NCI-H748 (cell line): ENCODE results near the gene PRKRA.
"Not testable (repeated sequence)": the region's sequence is repeated elsewhere in the genome, so short reads cannot be mapped to it uniquely, and the experiment has no call there.

Source experiments
- DNase-seq: peaks from one replicate; lab custom pipeline; 2025; ENCODE audit not compliant: unreplicated experiment; lab: John Stamatoyannopoulos, UW

PRKRA gene

DNA sequence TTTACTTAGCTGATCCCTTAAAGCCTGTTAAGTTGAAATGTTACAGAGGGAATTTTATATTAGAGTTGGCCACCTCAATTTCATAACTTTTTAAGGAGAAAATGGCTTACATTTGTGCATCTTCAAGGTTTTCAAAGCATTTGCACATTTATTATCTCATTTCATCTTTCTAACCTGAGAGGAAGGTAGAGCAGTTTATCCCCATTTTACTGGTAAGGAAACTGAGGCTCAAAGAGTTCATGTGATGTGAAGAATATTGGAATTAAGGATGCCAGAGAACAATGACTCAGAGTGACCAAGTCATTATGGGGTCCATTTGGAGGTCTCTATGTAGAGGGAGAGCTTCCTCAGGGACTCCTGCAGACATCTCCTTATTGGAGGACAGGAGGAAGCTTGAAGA lies 35.0 kb downstream of the PRKRA start:
- DNase-seq, result no peak

DNA sequence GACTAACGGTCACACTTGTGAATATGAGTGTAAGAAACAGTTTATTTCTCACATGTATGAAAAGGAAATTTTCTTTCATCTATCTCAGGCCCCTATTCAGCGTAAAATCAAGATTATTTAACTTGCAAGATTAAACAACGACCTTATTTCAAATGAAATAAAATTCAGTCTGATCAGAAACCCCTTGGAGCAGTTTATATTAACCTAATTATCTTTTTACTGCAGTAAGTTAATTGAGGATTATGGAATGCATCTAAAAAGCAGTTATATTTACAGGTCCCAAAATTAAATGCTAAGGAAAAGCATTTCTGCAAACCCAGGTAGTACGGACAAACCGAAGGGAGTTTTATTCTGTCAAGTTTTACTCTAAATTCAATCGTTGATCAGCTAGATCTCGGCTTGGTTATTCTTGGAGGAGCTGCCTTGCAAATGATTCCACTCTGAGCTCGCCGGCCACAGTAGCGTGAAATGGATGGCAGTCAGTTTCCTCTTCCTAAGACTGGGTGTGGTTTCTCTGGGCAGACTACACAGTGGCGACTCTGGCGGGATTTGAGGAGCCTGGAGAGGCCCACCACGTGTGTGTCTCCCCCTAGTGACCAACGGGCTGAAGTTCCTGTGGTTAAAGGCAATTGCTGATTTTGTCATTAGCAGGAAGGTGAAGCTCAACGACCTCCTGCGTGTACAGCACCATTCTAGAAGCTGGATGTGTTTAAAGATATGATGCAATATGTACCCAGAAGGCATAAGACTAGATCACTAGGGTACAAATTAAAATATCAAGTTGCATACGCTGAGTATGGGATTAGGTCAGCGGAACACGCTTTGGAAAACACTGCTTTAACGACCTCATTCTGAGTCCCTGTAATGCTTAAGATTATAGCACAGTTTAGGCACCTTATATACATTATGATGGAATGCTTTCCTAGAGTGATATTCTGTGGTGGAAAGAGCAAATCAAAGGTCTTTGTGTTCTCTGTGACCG lies 36.4 kb downstream of the PRKRA start:
- DNase-seq, result peak; percentile 97

DNA sequence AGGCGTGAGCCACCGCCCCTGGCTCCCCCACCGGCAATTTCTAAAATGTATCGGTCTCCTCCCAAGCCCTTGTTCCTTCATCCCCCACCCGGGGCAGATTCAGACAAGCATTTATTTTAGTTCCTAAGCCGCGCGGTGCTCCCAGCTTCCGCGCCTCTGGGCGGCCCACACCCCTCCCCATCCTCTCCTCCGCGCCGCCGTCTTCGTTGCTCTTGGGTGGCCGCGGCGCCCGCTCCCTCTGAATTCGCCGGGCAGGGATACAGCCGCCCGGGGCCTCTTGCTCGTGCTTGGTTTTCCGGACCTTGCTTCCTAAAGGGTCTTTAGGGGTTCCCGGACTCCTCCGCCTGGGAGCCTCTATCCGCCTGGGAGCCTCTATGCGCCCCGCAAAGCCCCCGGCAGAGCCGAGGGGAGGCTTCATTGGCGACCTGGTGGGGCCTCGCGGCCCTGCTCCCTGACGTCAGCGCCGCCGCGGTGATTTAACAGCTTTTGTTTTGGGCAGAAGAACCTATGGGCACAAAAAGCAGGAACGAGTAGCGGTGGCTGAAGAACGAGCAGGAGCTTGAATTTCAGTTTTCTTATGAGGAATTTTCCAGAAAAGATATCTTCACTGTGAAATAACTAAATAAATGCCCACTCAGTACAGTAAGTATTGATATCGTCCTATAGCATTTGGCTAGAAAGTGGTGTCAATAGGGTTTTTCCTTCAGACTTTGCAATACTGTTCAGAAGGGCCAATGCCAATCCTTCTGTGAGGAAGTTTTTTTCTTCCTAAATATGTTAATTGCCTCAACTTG lies 37.3 kb downstream of the PRKRA start:
- DNase-seq, result peak; percentile 86

DNA sequence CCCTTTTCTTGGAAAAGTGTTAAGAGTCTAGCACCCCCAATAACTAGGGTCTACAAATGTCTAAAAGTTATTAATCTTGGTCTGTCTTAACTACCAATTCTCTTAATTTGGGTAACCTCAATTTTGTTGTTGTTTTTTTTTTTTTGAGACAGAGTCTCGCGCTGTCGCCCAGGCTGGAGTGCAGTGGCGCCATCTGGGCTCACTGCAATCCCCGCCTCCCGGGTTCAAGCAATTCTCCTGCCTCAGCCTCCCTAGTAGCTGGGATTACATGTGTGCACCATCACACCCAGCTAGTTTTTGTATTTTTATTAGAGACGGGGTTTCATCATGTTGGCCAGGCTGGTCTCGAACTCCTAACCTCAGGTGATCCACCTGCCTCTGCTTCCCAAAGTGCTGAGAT lies 38.5 kb downstream of the PRKRA start:
- DNase-seq, result not testable (repeated sequence)

DNA sequence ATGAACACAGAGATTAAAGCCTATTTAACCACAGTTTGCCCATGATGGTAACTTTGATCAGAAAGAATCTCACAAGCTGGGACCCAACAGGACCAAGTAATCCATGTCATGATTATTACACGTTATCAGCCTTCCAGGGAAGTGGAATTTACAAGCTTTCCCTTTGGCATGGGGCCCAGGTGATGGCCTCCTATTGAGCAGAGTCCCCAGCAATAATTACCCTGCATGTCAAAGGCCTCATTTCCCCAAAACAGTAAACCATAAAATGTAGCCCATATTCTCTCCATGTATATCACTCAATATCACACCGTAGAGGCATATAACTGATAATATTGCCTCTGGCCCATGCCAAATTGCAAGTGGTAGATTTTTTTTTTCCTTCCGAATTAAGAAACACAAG lies 38.9 kb downstream of the PRKRA start:
- DNase-seq, result peak; percentile 34

DNA sequence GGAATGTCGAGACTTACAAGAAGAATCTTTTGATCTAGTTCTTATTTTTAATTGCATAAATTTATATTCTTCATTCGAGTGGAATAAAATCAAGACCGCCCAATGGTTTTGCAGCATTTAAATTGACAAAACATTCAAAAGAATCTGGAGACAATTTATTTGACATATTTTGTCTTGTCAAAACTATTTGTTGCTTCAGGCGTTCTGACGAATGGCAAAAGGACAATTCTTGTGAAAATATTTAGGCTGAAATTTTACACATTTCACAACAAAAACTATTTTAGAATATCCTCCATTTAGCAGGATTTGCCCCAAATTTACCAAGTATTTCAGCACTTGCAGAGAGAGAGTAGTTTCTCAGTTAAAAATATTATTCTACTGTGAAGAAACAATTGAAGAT lies 41.7 kb downstream of the PRKRA start:
- no peak for DNase-seq

DNA sequence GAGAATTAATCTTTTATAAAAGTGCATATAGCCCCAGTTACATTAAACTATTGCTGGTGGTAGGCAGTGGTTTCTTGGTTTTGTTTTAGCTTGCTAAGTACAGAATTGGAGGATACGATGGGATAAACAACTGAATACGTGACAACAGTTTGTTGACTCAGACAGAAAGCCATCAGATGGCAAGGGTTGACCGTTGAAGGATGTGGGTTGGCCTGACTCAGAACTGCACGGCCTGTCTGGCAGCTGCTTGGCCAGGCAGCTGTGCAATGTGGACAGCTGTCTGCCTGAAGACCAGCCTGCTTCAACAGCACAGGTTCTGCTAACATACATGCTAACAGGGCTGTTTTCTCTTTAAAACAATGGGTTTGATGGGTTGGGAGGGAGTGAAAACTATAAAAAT lies 46.6 kb downstream of the PRKRA start:
- peak; percentile 67 for DNase-seq

DNA sequence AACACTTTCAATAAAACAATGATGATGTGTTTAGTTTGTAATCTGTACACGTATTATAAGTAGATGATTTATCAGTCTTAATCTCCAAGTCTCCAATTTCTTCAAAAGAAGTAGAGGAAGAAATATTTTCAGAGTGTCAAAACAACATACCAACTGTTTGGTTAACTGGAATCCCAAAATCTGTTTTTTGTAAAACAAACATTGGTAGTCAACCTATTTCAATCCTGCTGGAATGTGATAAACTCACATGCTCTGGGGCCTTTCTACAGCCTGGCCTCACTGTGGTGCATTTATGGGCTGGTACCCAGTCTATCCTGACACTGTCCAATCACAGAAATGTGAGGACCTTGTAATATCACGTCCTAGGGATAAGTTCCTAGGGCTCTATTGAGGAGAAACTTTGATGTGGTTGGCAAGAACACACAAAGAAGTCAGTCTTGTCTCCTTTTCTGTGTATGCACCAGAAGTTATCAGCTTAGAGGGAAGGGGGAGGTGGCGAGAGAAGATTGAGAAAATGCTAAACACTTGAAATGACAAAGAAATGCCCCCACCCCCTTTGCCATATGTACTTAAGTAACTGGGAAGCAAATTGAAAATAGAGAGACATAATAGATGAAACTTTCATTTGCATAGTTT lies 47.2 kb downstream of the PRKRA start:
- DNase-seq, result no peak

DNA sequence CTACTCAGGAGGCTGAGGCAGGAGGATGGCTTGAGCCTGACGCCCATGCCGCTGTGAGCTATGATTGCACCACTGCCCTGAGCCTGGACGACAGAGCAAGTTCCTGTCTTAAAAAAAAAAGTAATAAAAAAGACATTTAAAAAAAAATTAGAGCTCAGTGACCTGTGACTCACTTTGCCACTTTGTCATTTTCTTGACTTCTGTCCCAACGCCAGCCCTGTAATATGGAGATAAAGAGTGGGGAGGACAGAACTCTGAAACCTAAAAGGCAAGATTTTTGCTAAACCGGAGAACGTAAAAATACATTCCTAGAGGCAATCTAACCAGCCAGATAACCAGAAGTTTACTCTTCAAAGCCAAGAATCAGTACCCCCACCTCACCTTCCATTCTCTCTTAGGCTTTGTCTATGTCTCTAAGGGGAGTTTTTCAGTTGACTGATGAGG lies 49.0 kb downstream of the PRKRA start:
- no peak for DNase-seq

DNA sequence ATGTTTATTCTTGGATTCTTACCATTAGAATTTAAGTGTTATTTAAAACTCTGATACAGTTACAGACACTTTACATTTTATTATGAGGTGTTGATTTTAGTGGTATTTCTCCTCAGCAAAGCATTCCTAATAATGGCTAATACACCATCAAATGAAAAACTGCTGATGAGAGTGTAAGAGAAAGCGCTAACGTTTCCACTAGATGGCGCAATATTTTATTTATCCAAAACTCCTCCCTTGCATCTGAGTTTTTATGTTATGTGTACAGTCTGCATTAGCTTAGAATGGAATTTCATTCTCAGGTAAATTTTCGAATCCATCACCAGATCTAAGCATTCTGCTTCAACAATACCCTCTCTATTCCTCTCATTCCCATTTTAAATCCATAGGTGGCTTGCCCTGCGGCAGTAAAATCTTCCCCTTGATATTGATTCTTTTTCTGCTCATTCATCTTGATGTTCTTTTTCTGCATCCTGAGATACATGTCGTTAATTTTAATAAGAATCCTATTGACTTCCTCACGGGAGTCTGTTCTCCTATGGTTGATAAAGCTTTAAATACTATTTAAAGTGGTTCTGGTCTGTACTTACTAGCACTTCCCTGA lies 53.9 kb downstream of the PRKRA start:
- peak; percentile 73 for DNase-seq

DNA sequence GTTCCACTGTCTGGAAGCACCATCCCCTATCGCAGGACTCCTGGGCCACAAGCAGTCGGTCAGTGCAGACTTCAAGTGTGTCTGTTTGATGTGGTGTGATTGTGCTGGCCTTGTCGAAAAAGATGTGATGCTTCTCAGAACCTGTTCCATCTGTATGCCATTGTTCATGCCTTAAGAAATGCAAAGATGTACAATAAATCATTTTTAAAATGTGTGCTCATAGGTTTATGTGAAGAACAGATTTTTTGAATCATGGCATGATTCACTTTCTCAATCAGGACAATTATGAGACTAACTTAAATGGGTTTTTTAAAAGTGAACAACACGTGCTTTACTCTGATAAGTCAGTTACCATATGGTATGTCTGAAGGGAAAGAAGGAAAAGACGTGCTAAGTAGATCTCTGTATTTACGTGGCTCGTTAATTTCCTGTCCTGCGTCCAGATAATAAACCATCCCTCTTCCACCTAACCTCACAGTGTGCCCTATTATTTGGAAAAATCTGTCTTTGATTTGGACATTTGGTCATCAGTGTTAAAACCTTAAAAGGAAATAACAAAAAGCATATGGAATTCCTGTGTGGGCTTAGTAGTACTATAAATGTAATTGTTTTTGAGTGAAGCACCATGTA lies 54.9 kb downstream of the PRKRA start:
- no peak for DNase-seq

DNA sequence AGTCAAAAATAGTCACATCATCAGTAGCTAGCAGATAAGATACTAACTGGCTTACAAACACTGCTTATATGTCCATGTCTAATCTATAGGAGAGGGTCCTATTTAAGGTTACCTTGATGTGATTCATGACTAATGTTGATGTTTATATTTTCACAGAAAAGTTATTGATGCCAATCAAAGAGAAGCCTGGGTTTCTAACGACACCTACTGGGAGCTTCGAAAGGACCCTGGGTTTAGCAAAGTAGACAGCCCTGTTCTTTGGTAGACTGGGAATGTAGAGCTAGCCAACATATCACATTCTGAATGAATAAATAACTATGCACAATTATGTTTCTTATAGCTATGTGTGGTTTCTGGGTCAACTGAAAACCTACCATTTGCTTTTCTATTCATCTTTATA lies 55.7 kb downstream of the PRKRA start:
- DNase-seq, result no peak

DNA sequence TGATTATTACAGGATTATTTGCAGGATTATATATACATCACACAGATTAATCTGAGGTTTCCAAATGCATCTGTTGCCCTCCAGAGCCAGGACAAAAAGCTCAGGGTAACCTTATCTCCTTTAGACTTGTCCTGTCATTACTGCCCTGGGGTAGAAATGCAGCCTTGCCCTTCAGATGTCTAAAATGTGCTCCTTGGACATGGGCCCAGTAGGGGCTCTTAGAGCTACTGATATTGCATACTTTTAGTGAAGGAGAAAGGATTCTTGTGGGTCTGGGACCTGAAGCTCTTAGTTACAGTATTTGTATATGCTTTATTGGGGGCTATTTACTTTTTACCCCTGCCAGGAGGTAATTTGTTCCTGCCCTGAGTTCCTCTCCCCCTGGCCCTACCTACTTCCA lies 56.1 kb downstream of the PRKRA start:
- no peak for DNase-seq

DNA sequence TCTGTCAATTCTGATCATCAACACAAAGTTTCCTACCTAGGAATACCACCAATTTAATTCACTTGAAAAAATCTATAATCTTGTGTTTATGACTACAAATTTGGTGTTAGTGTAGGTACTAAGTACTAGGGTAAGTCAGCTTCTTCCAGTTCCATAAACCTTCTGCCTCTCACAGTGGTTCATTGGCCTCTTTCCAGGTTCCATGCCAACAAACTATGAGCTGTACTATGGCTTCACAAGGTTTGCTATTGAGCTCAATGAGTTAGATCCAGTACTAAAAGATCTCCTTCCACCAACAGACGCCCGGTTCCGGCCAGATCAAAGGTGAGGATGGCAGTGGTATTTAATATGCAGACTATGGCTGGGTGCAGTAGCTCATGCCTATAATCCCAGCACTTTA lies 58.8 kb downstream of the PRKRA start:
- peak; percentile 4 for DNase-seq

DNA sequence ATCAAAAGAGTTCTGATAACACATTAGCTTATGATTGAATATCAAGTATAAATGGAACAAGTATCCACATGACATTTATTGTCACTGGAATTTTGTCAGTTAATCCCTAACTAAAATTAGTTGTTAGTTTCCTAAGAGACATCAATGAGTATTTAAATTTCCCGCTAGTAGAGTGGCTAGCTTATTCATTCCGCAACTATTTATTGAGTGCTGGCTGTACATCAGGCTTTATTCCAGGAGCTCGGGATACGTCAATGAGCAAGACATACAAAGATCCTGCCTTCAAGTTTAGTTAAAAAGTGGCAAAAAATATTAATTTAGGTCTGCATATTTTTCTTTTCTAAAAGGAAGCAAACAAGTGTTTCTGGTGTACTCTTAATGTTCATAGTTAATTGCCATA lies 59.3 kb downstream of the PRKRA start:
- DNase-seq, result no peak

DNA sequence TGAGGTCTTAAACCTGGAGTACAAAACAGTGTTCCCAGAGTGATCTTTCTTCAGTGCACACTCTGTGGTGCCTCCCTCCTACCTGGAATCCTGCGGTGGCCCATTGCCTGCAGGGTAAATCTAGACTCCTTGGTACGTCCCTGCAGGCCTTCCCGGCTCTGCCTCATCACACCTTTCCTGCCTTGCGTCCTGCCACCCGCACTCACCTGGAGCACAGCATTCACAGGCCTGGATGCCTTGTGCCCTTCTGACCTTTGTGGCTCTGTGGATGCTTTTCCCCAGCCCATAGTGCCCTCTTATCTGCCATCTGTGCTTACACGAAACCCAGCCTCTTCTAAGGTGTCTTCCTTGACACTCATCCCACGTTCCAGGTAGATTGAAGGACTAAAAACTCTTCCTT lies 62.7 kb downstream of the PRKRA start:
- no peak for DNase-seq

DNA sequence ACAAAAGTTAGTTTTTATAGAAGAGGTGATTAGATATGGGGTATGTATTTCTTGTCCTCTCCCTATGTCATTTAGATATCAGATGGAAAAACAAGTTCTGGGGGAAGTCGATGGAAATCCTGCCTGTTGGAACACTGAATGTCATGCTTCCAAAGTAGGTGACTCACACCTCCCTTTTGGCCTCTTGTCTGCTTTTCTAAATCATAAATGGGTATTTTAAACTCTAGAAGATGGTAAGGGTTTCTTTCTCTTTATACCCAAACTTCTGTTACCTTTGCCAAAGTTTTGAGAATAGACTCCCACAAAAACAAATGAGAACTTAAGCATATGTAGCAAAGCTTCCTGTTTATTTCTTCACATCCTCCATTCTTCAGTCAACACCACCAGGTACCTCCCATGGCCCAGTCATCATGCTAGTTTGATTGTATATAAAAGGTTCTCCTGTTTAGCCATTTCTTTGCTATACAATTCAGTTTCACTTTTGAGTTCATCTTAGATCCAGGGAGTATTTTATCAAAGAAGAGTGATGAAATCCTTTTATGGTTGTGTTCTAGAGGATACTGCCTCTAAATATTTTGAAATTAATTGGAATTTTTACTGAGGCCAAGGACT lies 63.9 kb downstream of the PRKRA start:
- no peak for DNase-seq

DNA sequence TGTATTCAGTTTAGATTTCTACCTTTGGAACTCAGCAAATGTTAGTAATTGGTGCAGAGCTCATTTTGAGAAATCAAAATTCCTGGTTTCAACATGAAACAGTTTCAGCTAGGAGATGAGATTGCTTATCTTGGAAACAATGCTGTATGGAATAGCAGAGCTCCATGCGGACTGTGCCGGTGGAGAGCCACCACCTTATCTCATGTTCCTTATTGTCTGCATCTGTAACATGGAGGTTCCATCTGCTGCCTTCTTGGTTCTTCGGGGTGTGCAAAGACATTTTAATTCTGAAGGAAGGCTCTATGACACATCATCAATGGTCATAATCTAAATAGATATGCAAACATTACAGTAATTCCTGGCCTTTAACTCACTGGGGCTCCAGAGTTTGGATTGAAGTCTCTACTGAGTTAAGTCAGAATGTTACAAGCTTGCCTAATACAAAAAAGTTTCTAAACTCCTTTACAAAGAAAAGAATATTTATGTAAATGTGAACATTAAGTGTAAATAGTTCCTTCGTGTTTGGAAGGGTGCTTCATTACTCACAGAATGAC lies 65.3 kb downstream of the PRKRA start:
- DNase-seq, result no peak

DNA sequence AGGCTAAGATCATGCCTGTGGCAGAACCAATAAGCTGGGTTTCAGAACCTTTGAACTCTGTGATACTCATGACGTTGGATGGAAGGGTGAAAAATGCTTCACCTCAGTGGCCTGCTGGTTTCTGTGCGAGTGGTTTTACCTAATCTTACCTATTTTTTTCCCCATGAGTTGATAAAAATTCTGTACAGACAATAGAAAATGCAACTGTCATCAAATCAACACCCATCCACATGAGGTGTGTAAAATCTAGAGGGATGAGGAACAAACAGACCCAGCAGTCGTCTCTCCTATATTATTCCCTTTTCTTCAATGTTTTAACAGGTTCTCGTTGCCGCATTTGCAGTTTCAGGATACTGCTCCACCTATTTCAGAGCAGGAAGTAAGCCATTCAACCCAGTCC lies 67.3 kb downstream of the PRKRA start:
- no peak for DNase-seq
